Measurements from ENCODE around the gene TFRC.
"Not testable (repeated sequence)": the region's sequence is repeated elsewhere in the genome, so short reads cannot be mapped to it uniquely, and the experiment has no call there.

Gene TFRC

DNA sequence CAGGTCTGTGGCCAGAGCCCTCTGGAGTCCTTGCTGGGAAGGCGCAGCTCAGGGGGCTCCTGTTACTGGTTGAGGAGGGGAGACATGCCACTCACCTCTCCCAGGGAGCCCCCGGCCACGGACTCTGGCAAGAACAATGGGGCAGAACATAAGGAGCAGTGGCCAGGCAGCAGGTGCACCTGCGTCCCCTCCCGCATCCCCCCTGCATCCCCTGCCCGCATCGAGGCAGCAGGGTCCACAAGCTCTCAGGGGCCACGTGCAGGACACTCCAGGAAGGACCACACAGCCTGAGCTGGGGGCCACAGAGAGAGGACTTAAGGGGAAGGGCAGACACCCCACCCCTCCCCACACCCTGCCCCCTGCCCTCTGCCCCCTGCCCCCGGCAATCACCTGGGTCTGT, 73.0 kb downstream of the TFRC start:
- H3K4me1 ChIP-seq (ENCODE audit: control insufficient read depth, insufficient read depth, low read length), result no peaks in the 10 kb centered on the region
- H3K27me3 ChIP-seq (ENCODE audit: control insufficient read depth, insufficient read depth, low read length), result peaks cover 5% of the 10 kb centered on the region
- H3K9ac ChIP-seq (ENCODE audit: low read length), result no peak overlapping the region
- no peaks in the 10 kb centered on the region for H3K36me3 ChIP-seq (ENCODE audit: control insufficient read depth, insufficient read depth, low read length)
- H3K9me3 ChIP-seq (ENCODE audit: control insufficient read depth, low read length), result no peaks in the 10 kb centered on the region
- H3K4me3 ChIP-seq (ENCODE audit: low read length), result no peak overlapping the region

DNA sequence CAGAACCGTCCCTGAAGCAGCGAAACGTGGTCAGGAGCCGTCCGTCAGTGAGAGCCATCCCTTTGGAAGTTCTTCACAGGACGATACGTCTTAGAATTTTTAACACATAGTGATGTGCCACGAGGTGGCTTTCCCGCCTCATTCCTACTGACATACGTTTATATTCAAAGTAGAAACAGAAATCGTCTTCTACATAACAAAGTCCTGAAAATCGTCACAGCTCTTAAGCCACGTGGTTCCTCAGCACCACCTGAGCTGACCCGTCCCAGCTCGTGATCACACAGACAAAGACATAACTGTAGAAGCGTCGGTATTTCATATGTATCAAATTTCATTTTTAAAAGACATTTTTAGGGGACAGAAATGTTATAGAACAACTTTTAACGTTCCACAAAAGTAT, 73.5 kb downstream of the TFRC start:
- Histone ChIP-seq H3K36me3 (ENCODE audit: control insufficient read depth, insufficient read depth, low read length) (no peaks in the 10 kb centered on the region), H3K4me3 (ENCODE audit: low read length) (no peak overlapping the region), H3K4me1 (ENCODE audit: control insufficient read depth, insufficient read depth, low read length) (no peaks in the 10 kb centered on the region), H3K27me3 (ENCODE audit: control insufficient read depth, insufficient read depth, low read length) (peaks cover 5% of the 10 kb centered on the region), H3K9ac (ENCODE audit: low read length) (no peak overlapping the region), H3K9me3 (ENCODE audit: control insufficient read depth, low read length) (no peaks in the 10 kb centered on the region)

DNA sequence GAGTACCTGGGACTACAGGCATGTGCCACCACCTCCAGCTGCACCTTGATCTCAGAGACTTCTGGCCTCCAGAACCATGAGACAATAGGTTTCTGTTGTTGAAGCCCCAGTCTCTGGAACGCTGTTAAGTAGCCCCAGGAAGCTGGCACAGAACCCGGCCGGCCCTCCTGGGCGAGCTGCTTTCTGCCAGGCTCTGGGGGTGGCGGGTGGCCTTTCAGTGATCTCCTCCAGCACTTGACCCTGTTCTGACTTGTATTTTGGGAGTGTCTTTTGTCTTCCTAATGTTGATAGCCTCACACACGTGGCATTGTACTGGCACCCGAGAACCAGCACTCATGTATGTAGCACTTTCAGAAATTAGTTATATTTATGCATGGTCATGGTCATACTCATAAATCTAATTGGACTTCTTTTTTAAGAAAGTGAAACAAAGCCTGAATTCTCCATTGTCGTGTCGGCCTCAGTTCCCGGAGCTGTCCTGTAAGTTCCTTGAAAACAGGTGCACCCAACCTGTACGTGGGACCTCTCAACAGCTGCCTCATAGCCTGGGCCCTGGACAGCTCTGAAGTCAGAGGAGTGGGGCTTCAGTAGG, 74.0 kb downstream of the TFRC start:
- Histone ChIP-seq H3K9me3 (ENCODE audit: control insufficient read depth, low read length) (no peaks in the 10 kb centered on the region), H3K9ac (ENCODE audit: low read length) (no peak overlapping the region), H3K27me3 (ENCODE audit: control insufficient read depth, insufficient read depth, low read length) (peaks cover 5% of the 10 kb centered on the region), H3K4me3 (ENCODE audit: low read length) (no peak overlapping the region), H3K4me1 (ENCODE audit: control insufficient read depth, insufficient read depth, low read length) (no peaks in the 10 kb centered on the region), H3K36me3 (ENCODE audit: control insufficient read depth, insufficient read depth, low read length) (no peaks in the 10 kb centered on the region)

DNA sequence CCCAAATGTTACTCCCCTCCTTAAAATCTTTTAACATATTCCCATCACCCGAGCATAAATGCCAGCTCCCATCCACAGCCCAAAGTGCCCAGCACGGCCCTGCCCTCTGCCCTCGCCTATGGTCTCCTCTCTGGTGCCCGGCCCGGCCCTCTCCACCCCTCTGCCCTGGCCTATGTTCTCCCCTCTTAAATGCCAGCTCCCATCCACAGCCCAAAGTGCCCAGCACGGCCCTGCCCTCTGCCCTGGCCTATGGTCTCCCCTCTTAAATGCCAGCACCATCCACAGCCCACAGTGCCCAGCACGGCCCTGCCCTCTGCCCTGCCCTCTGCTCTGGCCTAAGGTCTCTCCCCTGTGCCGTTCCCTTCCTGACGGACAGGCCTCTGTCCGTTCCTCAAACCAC, 76.6 kb downstream of the TFRC start:
- H3K36me3 ChIP-seq (ENCODE audit: control insufficient read depth, insufficient read depth, low read length); H3K4me1 ChIP-seq (ENCODE audit: control insufficient read depth, insufficient read depth, low read length); H3K4me3 ChIP-seq (ENCODE audit: low read length); H3K9me3 ChIP-seq (ENCODE audit: control insufficient read depth, low read length); H3K27me3 ChIP-seq (ENCODE audit: control insufficient read depth, insufficient read depth, low read length); H3K9ac ChIP-seq (ENCODE audit: low read length): not testable (repeated sequence)

DNA sequence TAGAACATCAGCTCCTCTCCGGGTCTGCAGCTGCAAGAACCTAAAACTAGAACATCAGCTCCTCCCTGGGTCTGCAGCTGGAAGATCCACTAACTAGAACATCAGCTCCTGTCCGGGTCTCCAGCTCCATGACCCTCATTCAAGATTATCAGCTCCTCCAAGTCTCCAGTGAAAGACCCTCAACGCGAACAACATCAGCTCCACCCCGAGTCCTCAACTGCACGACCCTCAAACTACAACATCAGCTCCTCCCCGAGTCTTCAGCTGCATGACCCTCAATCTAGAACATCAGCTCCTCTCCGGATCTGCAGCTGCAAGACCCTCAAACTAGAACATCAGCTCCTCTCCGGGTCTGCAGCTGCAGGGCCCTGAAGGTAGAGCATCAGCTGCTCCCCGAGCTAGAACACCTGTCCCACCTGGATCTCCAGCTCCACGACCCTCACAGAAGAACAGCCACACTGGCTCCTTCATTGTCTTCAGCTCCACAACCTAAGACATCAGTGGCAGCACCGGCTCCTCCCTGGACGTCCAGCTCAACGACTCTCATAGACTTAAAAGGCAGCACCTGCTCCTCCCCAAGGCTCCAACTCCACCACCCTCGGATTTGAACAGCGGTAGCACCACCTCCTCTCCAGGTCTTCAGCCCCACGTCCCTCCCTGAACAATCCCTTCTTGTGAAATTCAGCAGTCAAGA, 77.4 kb downstream of the TFRC start:
- not testable (repeated sequence) for H3K36me3 ChIP-seq (ENCODE audit: control insufficient read depth, insufficient read depth, low read length); H3K4me3 ChIP-seq (ENCODE audit: low read length); H3K9ac ChIP-seq (ENCODE audit: low read length); H3K4me1 ChIP-seq (ENCODE audit: control insufficient read depth, insufficient read depth, low read length); H3K27me3 ChIP-seq (ENCODE audit: control insufficient read depth, insufficient read depth, low read length); H3K9me3 ChIP-seq (ENCODE audit: control insufficient read depth, low read length)

DNA sequence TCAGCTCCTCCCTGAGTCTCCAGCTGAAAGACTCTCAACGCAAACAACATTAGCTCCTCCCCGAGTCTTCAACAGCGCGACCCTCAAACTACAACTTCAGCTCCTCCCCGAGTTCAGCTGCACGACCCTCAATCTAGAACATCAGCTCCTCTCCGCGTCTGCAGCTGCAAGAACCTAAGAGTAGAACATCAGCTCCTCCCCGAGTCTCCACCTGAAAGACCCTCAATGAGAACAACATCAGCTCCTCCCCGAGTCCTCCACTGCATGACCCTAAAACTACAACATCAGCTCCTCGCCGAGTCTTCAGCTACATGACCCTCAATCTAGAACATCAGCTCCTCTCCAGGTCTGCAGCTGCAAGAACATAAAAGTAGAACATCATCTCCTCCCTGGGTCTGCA, 78.3 kb downstream of the TFRC start:
- Histone ChIP-seq H3K9me3 (ENCODE audit: control insufficient read depth, low read length) (no peaks in the 10 kb centered on the region), H3K9ac (ENCODE audit: low read length) (no peak overlapping the region), H3K4me1 (ENCODE audit: control insufficient read depth, insufficient read depth, low read length) (no peaks in the 10 kb centered on the region), H3K27me3 (ENCODE audit: control insufficient read depth, insufficient read depth, low read length) (peaks cover 4% of the 10 kb centered on the region), H3K4me3 (ENCODE audit: low read length) (no peak overlapping the region), H3K36me3 (ENCODE audit: control insufficient read depth, insufficient read depth, low read length) (no peaks in the 10 kb centered on the region)

DNA sequence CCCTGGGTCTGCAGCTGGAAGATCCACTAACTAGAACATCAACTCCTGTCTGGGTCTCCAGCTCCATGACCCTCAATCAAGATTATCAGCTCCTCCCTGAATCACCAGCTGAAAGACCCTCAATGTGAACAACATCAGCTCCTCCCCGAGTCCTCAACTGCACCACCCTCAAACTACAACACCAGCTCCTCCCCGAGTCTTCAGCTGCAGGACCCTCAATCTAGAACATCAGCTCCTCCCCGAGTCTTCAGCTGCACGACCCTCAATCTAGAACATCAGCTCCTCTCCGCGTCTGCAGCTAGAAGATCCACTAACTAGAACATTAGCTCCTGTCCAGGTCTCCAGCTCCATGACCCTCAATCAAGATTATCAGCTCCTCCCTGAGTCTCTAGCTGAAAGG, 79.2 kb downstream of the TFRC start:
- not testable (repeated sequence) for H3K9ac ChIP-seq (ENCODE audit: low read length); H3K9me3 ChIP-seq (ENCODE audit: control insufficient read depth, low read length); H3K36me3 ChIP-seq (ENCODE audit: control insufficient read depth, insufficient read depth, low read length); H3K4me1 ChIP-seq (ENCODE audit: control insufficient read depth, insufficient read depth, low read length); H3K4me3 ChIP-seq (ENCODE audit: low read length); H3K27me3 ChIP-seq (ENCODE audit: control insufficient read depth, insufficient read depth, low read length)

DNA sequence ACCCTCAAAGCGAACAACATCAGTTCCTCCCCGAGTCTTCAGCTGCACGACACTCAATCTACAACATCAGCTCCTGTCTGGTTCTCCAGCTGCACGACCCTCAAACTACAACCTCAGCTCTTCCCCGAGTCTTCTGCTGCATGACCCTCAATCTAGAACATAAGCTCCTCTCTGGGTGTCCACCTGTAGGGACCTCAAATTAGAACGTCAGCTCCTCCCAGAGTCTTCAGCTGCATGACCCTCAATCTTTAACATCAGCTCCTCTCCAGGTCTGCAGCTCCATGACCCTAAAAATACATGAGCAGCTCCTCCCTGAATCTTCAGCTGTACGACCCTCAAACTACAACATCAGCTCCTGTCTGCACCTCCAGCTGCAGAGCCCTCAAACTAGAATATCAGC, 80.7 kb downstream of the TFRC start:
- H3K36me3 ChIP-seq (ENCODE audit: control insufficient read depth, insufficient read depth, low read length); H3K9me3 ChIP-seq (ENCODE audit: control insufficient read depth, low read length); H3K9ac ChIP-seq (ENCODE audit: low read length); H3K4me3 ChIP-seq (ENCODE audit: low read length); H3K27me3 ChIP-seq (ENCODE audit: control insufficient read depth, insufficient read depth, low read length); H3K4me1 ChIP-seq (ENCODE audit: control insufficient read depth, insufficient read depth, low read length): not testable (repeated sequence)

DNA sequence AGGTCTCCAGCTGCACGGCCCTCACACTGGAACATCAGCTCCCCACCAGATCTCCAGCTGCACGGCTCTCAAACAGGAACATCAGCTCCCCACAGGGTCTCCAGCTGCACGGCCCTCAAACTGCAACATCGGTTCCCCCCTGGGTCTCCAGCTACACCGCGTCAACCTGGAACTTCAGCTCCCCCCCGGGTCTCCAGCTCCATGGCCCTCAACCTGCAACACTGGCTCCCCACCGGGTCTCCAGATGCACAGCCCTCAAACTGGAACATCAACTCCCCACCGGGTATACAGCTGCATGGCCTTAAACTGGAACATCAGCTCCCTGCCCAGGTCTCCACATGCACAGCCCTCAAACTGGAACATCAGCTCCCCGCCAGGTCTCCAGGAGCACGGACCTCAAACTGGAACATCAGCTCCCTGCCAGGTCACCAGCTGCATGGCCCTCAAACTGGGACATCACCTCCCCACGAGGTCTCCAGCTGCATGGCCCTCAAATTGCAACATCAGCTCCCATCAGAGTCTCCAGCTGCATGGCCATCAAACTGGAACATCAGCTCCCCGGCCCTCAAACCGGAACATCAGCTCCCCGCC, 81.4 kb downstream of the TFRC start:
- H3K4me3 ChIP-seq (ENCODE audit: low read length); H3K27me3 ChIP-seq (ENCODE audit: control insufficient read depth, insufficient read depth, low read length); H3K9ac ChIP-seq (ENCODE audit: low read length); H3K4me1 ChIP-seq (ENCODE audit: control insufficient read depth, insufficient read depth, low read length); H3K36me3 ChIP-seq (ENCODE audit: control insufficient read depth, insufficient read depth, low read length); H3K9me3 ChIP-seq (ENCODE audit: control insufficient read depth, low read length): not testable (repeated sequence)

DNA sequence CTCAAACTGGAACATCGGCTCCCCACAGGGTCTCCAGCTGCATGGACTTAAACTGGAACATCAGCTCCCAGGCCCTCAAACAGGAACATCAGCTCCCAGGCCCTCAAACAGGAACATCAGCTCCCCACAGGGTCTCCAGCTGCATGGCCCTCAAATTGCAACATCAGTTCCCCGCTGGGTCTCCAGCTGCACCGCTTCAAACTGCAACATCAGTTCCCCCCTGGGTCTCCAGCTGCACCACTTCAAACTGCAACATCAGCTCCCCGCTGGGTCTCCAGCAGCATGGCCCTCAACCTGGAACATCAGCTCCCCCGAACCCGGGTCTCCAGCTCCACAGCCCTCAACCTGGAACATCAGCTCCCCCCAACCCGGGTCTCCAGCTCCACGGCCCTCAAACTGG, 82.0 kb downstream of the TFRC start:
- Histone ChIP-seq H3K27me3 (ENCODE audit: control insufficient read depth, insufficient read depth, low read length) (peaks cover 4% of the 10 kb centered on the region), H3K4me3 (ENCODE audit: low read length) (no peak overlapping the region), H3K9me3 (ENCODE audit: control insufficient read depth, low read length) (no peaks in the 10 kb centered on the region)

More for the DNA sequence above, 82.0 kb downstream of the TFRC start:
- Histone ChIP-seq H3K9ac (ENCODE audit: low read length) (no peak overlapping the region), H3K4me1 (ENCODE audit: control insufficient read depth, insufficient read depth, low read length) (no peaks in the 10 kb centered on the region), H3K36me3 (ENCODE audit: control insufficient read depth, insufficient read depth, low read length) (no peaks in the 10 kb centered on the region)
